Parathyroid adenoma (tissue), 2 donors: ENCODE measurements around the gene TMTC3.
"Not testable (repeated sequence)": the region's sequence is repeated elsewhere in the genome, so short reads cannot be mapped to it uniquely, and the experiment has no call there.

Source experiments
- H2AFZ ChIP-seq: fragments of 300-600 bp; sonication (generic); one replicate; pipeline ENCODE4 v1.7.0; 2017; ENCODE audit warnings: antibody characterized with exemption, mild to moderate bottlenecking
- H3K27ac ChIP-seq: fragments of 300-600 bp; sonication (generic); one replicate; pipeline ENCODE4 v1.7.0; 2017
- H3K27me3 ChIP-seq: fragments of 300-600 bp; sonication (generic); one replicate; pipeline ENCODE4 v1.7.0; 2017; ENCODE audit warnings: low read length; ENCODE audit not compliant: control insufficient read depth, insufficient read depth
- H3K36me3 ChIP-seq: fragments of 300-600 bp; sonication (generic); one replicate; pipeline ENCODE4 v1.7.0; 2017; ENCODE audit warnings: low read length; ENCODE audit not compliant: control insufficient read depth, insufficient read depth
- H3K4me1 ChIP-seq: fragments of 300-600 bp; sonication (generic); one replicate; pipeline ENCODE4 v1.7.0; 2017; ENCODE audit warnings: control low read depth
- H3K4me2 ChIP-seq: fragments of 300-600 bp; sonication (generic); one replicate; pipeline ENCODE4 v1.7.0; 2017; ENCODE audit warnings: low read length
- H3K4me3 ChIP-seq: fragments of 300-600 bp; sonication (generic); one replicate; pipeline ENCODE4 v1.7.0; 2017; ENCODE audit warnings: low read depth, low read length
- H3K79me2 ChIP-seq: fragments of 300-600 bp; sonication (generic); one replicate; pipeline ENCODE4 v1.7.0; 2017; ENCODE audit warnings: control low read depth
- H3K9ac ChIP-seq: fragments of 300-600 bp; sonication (generic); one replicate; pipeline ENCODE4 v1.7.0; 2017; ENCODE audit warnings: mild to moderate bottlenecking
- H3K9me3 ChIP-seq: fragments of 300-600 bp; sonication (generic); one replicate; pipeline ENCODE4 v1.7.0; 2017; ENCODE audit warnings: low read length; ENCODE audit not compliant: control insufficient read depth
- CTCF ChIP-seq: fragments of 300-600 bp; sonication (generic); IDR thresholded peaks from one replicate; pipeline ENCODE4 v1.7.0; 2017; ENCODE audit warnings: antibody characterized with exemption, mild to moderate bottlenecking
- donor health status: primary hyperparathyroidism.

Gene TMTC3

GRCh38 chr12:88132392-88132791 is 9.7 kb upstream of the TMTC3 start:
- H3K79me2 ChIP-seq: no peaks in the 10 kb centered on the region
- no peaks in the 10 kb centered on the region for H3K36me3 ChIP-seq
- no peak overlapping the region for H3K4me3 ChIP-seq
- no peak overlapping the region for H2AFZ ChIP-seq
- no peaks in the 10 kb centered on the region for H3K9me3 ChIP-seq
- no peak overlapping the region for H3K4me2 ChIP-seq
- no peak overlapping the region for H3K27ac ChIP-seq
- no peaks in the 10 kb centered on the region for H3K4me1 ChIP-seq
- no peak overlapping the region for H3K9ac ChIP-seq
- H3K27me3 ChIP-seq: no peaks in the 10 kb centered on the region
- TF ChIP-seq CTCF: no peak

DNA sequence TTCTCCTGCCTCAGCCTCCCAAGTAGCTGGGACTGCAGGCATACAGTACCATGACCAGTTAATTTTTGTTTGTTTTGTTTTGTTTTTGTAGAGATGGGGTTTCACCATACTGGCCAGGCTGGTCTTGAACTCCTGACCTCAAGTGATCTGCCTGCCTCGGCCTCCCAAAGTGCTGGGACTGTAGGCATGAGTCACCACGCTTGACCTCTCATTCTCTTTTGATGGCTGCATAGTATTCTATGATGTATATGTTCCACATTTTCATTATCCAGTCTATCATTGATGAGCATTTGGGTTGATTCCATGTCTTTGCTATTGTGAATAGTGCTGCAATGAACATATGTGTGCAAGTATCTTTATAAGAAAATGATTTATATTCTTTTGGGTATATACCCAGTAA is 8.9 kb upstream of the TMTC3 start:
- H3K4me1 ChIP-seq, H3K9me3 ChIP-seq, H3K27me3 ChIP-seq, H3K4me2 ChIP-seq, H3K79me2 ChIP-seq, H3K27ac ChIP-seq, H3K9ac ChIP-seq, H3K4me3 ChIP-seq, H2AFZ ChIP-seq, H3K36me3 ChIP-seq: not testable (repeated sequence)

DNA sequence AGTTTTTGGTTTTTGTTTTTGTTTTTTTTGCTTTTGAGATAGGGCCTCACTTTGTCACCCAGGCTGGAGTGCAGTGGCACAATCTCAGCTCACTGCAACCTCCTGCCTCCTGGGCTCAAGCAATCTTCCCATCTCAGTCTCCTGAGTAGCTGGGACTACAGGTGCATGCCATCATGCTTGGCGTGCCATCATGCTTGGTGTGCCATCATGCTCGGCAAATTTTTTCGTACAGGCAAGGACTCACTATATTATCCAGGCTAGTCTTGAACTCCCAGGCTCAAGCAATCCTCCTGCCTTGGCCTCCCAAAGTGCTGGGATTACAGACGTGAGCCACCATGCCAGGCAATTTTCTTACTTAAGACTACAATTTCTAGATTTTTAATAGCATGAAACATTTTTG is 2.4 kb upstream of the TMTC3 start:
- H3K27ac ChIP-seq, H3K79me2 ChIP-seq, H2AFZ ChIP-seq, H3K4me2 ChIP-seq, H3K36me3 ChIP-seq, H3K27me3 ChIP-seq, H3K4me1 ChIP-seq, H3K4me3 ChIP-seq, H3K9ac ChIP-seq, H3K9me3 ChIP-seq: not testable (repeated sequence)

DNA sequence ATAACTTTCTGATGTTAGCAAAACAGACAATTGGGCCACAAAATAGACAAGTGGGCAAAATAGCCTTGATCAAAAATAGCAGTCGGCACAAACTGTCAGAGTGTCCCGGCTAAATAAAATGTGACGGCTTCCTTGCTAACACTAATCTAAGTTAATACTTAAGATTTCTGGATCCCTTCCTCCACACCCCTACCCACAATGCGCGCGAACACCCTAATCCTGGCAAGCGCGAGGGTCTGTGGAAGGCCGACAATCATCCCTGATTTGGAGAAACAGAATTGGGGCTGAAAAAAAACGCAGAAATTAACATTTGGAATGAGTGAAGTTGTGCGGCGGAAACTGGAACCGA is 708 bp upstream of the TMTC3 start:
- Histone ChIP-seq H3K27ac (peak overlapping the region; percentile 61), H3K4me2 (peak overlapping the region; percentile 91), H3K4me1 (no peaks in the 10 kb centered on the region), H2AFZ (peak overlapping the region; percentile 83), H3K79me2 (peaks cover 9% of the 10 kb centered on the region), H3K36me3 (no peaks in the 10 kb centered on the region), H3K4me3 (peak overlapping the region; percentile 93), H3K9me3 (no peaks in the 10 kb centered on the region), H3K27me3 (no peaks in the 10 kb centered on the region), H3K9ac (no peak overlapping the region)
- no peak for TF ChIP-seq CTCF

DNA sequence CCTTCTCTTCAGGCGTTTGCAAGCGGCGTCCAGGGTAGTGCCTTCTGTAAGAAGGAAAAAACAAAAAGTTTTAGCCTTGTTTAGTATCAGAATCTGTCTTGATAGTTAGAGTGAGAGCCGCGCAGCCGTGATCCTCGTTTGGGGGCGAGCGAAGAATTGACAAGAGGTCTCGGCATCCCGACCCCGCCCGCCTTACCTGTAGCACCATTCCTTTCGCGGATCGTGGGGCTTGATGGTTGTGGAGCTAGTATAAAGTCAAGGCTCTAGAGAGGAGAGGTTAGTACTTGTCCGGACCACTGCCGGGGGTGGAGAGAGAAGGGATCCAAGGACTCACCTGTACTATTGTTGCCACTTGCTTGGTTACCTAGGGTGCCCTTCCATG is 494 bp downstream of the TMTC3 start:
- peak overlapping the region; percentile 93 for H3K4me3 ChIP-seq
- no peak overlapping the region for H3K9ac ChIP-seq
- peaks cover 9% of the 10 kb centered on the region for H3K79me2 ChIP-seq
- no peaks in the 10 kb centered on the region for H3K36me3 ChIP-seq
- no peaks in the 10 kb centered on the region for H3K4me1 ChIP-seq
- peak overlapping the region; percentile 82 for H3K4me2 ChIP-seq
- peak overlapping the region; percentile 54 for H3K27ac ChIP-seq
- no peaks in the 10 kb centered on the region for H3K9me3 ChIP-seq
- no peaks in the 10 kb centered on the region for H3K27me3 ChIP-seq
- peak overlapping the region; percentile 83 for H2AFZ ChIP-seq
- no peak for TF ChIP-seq CTCF

GRCh38 chr12:88144037-88144436 is 1.9 kb downstream of the TMTC3 start:
- Histone ChIP-seq H3K36me3 (no peaks in the 10 kb centered on the region), H3K4me3 (no peak overlapping the region), H3K27me3 (no peaks in the 10 kb centered on the region), H3K4me1 (no peaks in the 10 kb centered on the region), H2AFZ (no peak overlapping the region), H3K9me3 (no peaks in the 10 kb centered on the region), H3K79me2 (peaks cover 9% of the 10 kb centered on the region), H3K4me2 (no peak overlapping the region), H3K27ac (no peak overlapping the region), H3K9ac (no peak overlapping the region)
- no peak for TF ChIP-seq CTCF
